Thyroid gland (tissue), 4 donors: ENCODE data around the gene YPEL3.

Source experiments
- CTCF ChIP-seq, 6 experiments: fragments of 200-600 bp in 3 of 6; fragments of 450-650 bp in 3 of 6; sonication (generic) in 3 of 6; IDR thresholded peaks; one replicate each; pipeline ENCODE4 v1.5.1; 2016 to 2019; ENCODE audit warnings: antibody characterized with exemption in 6 of 6, mild to moderate bottlenecking in 2 of 6, inconsistent platforms in 1 of 6, moderate library complexity in 1 of 6
- POLR2A ChIP-seq, 2 donors: fragments of 450-650 bp; IDR thresholded peaks; one replicate each; pipeline ENCODE4 v1.6.1; 2017; ENCODE audit warnings: antibody characterized with exemption in 2 of 2, mild to moderate bottlenecking in 2 of 2, moderate library complexity in 1 of 2

- TF ChIP-seq CTCF (IDR thresholded peaks at IDR 0.05) (no peak), POLR2A (IDR thresholded peaks at IDR 0.05) (no peak)
These were observed 11.2 kb downstream of the YPEL3 start for GRCh38 chr16:30084816-30085159.
